Fibroblast of the aortic adventitia (primary cell): ENCODE results near the gene KLHL26. TPM values are rescaled to one million over a fixed set of nuclear protein-coding genes. Genes with fewer than 3 reads are reported as not detected.
A peak's percentile ranks its signal among the peaks of the same experiment; 100 is the strongest.

Source experiments
- DNase-seq: peaks from one replicate; pipeline ENCODE4 v3.0.0-alpha.2; 2010; ENCODE audit warnings: low read depth
- H3K4me3 ChIP-seq: 2 replicates; pipeline ENCODE4 v1.5.1; 2011; ENCODE audit warnings: low read depth, mild to moderate bottlenecking, control low read depth, low read length, moderate library complexity
- CTCF ChIP-seq: IDR thresholded peaks from 2 replicates; pipeline ENCODE4 v1.5.1; 2011; ENCODE audit warnings: mild to moderate bottlenecking, low read length, control low read depth, inconsistent platforms; ENCODE audit not compliant: insufficient read depth
- total RNA-seq: library from RNA; depleted of rRNA; stranded (reverse); fragments of >200 nt; gene quantifications from 2 replicates; pipeline ENCODE4 v1.2.3, GENCODE V29; 2012; ENCODE audit warnings: low replicate concordance

KLHL26 gene
- total RNA-seq, 1 donor: 3.9 TPM

- no peak for DNase-seq
- H3K4me3 ChIP-seq: peak overlapping the region; percentile 28
- no peak for TF ChIP-seq CTCF
Observed at GRCh38 chr19:18607226-18608101, 29.4 kb upstream of the KLHL26 start.

GRCh38 chr19:18608102-18608804 is 28.6 kb upstream of the KLHL26 start:
- DNase-seq: no peak
- no peak overlapping the region for H3K4me3 ChIP-seq
- no peak for TF ChIP-seq CTCF

- no peak overlapping the region for H3K4me3 ChIP-seq
- DNase-seq: no peak
- TF ChIP-seq CTCF: no peak
Observed at GRCh38 chr19:18608805-18609716, 27.8 kb upstream of the KLHL26 start.

GRCh38 chr19:18609717-18610051 is 27.1 kb upstream of the KLHL26 start:
- DNase-seq: no peak
- no peak for TF ChIP-seq CTCF
- H3K4me3 ChIP-seq: no peak overlapping the region

GRCh38 chr19:18610245-18610555 is 26.6 kb upstream of the KLHL26 start:
- H3K4me3 ChIP-seq: no peak overlapping the region
- TF ChIP-seq CTCF: no peak
- DNase-seq: no peak

GRCh38 chr19:18610556-18611326 is 26.1 kb upstream of the KLHL26 start:
- H3K4me3 ChIP-seq: no peak overlapping the region
- no peak for TF ChIP-seq CTCF
- DNase-seq: no peak
